H9 (cell line): ENCODE measurements around the gene NDC80. TPM values are rescaled to one million over a fixed set of nuclear protein-coding genes. Genes with fewer than 3 reads are reported as not detected.

Experiments used
- DNase-seq: peaks from one replicate; pipeline ENCODE4 v3.0.0-alpha.2; 2017
- H2AFZ ChIP-seq: one replicate; pipeline ENCODE4 v1.6.1; 2013; ENCODE audit warnings: mild to moderate bottlenecking, low read length, control low read depth, moderate library complexity
- H2AK5ac ChIP-seq: 2 replicates; pipeline ENCODE4 v1.6.1; 2013; ENCODE audit warnings: low read length, control low read depth, mixed read lengths; ENCODE audit not compliant: insufficient read length
- H2BK120ac ChIP-seq: one replicate; pipeline ENCODE4 v1.6.1; 2013; ENCODE audit warnings: low read depth, mild to moderate bottlenecking, low read length, control low read depth, inconsistent platforms; ENCODE audit not compliant: poor library complexity, severe bottlenecking
- H2BK12ac ChIP-seq: 2 replicates; pipeline ENCODE4 v1.6.1; 2013; ENCODE audit warnings: low read length, control low read depth, mixed read lengths, low read depth; ENCODE audit not compliant: insufficient read length
- H2BK15ac ChIP-seq: 2 replicates; pipeline ENCODE4 v1.6.1; 2013; ENCODE audit warnings: low read depth, low read length, control low read depth
- H2BK20ac ChIP-seq: one replicate; pipeline ENCODE4 v1.6.1; 2013; ENCODE audit warnings: low read depth, mild to moderate bottlenecking, low read length, control low read depth, inconsistent platforms; ENCODE audit not compliant: poor library complexity, severe bottlenecking
- H2BK5ac ChIP-seq: 2 replicates; pipeline ENCODE4 v1.6.1; 2013; ENCODE audit warnings: low read length, control low read depth, mixed read lengths; ENCODE audit not compliant: insufficient read length
- H3K14ac ChIP-seq: 2 replicates; pipeline ENCODE4 v1.6.1; 2013; ENCODE audit warnings: low read length, control low read depth; ENCODE audit not compliant: insufficient read depth
- H3K18ac ChIP-seq: 2 replicates; pipeline ENCODE4 v1.6.1; 2013; ENCODE audit warnings: low read depth, mild to moderate bottlenecking, mixed read lengths, low read length, control low read depth; ENCODE audit not compliant: insufficient read length
- H3K23ac ChIP-seq: 2 replicates; pipeline ENCODE4 v1.6.1; 2013; ENCODE audit warnings: low read length, control low read depth, mixed read lengths, low read depth; ENCODE audit not compliant: insufficient read length
- H3K23me2 ChIP-seq: 2 replicates; pipeline ENCODE4 v1.6.1; 2013; ENCODE audit warnings: low read depth, mild to moderate bottlenecking, mixed read lengths, low read length, control low read depth; ENCODE audit not compliant: insufficient read length, poor library complexity, severe bottlenecking
- H3K27ac ChIP-seq: 2 replicates; pipeline ENCODE4 v1.5.1; 2013; ENCODE audit warnings: low read length, control low read depth, mixed read lengths, low read depth; ENCODE audit not compliant: insufficient read length
- H3K27me3 ChIP-seq: 2 replicates; pipeline ENCODE4 v1.6.1; 2013; ENCODE audit warnings: low read length, control low read depth, inconsistent platforms; ENCODE audit not compliant: insufficient read depth
- H3K4ac ChIP-seq: 2 replicates; pipeline ENCODE4 v1.6.1; 2013; ENCODE audit warnings: low read depth, mild to moderate bottlenecking, control low read depth, inconsistent platforms, low read length, moderate library complexity
- H3K4me1 ChIP-seq: 2 replicates; pipeline ENCODE4 v1.6.1; 2013; ENCODE audit warnings: low read length, control low read depth, inconsistent platforms; ENCODE audit not compliant: insufficient read depth
- H3K4me2 ChIP-seq: 2 replicates; pipeline ENCODE4 v1.6.1; 2013; ENCODE audit warnings: low read length, control low read depth, mixed read lengths; ENCODE audit not compliant: insufficient read length, insufficient read depth
- H3K56ac ChIP-seq: 2 replicates; pipeline ENCODE4 v1.6.1; 2013; ENCODE audit warnings: low read depth, mild to moderate bottlenecking, mixed read lengths, low read length, control low read depth; ENCODE audit not compliant: insufficient read length
- H3K79me1 ChIP-seq: 2 replicates; pipeline ENCODE4 v1.6.1; 2013; ENCODE audit warnings: low read depth, mild to moderate bottlenecking, moderate library complexity, low read length, control low read depth, inconsistent platforms; ENCODE audit not compliant: insufficient read depth, poor library complexity, severe bottlenecking
- H3K79me2 ChIP-seq: 2 replicates; pipeline ENCODE4 v1.6.1; 2013; ENCODE audit warnings: low read length, control low read depth, inconsistent platforms; ENCODE audit not compliant: insufficient read depth
- H3K9ac ChIP-seq: 2 replicates; pipeline ENCODE4 v1.6.1; 2013; ENCODE audit warnings: low read length, control low read depth, mixed read lengths; ENCODE audit not compliant: insufficient read length; ENCODE audit errors: extremely low read depth
- H3K9me3 ChIP-seq: one replicate; pipeline ENCODE4 v1.6.1; 2013; ENCODE audit warnings: low read depth, low read length, inconsistent platforms; ENCODE audit not compliant: control insufficient read depth
- H3T11ph ChIP-seq: one replicate; pipeline ENCODE4 v1.6.1; 2013; ENCODE audit warnings: mild to moderate bottlenecking, low read length, control low read depth, inconsistent platforms
- H4K20me1 ChIP-seq: one replicate; pipeline ENCODE4 v1.6.1; 2013; ENCODE audit not compliant: control insufficient read depth, insufficient read length, insufficient read depth
- H4K5ac ChIP-seq: 2 replicates; pipeline ENCODE4 v1.6.1; 2013; ENCODE audit warnings: low read depth, mild to moderate bottlenecking, mixed read lengths, low read length, control low read depth; ENCODE audit not compliant: insufficient read length
- H4K8ac ChIP-seq: replicated peaks from 2 replicates; pipeline ENCODE4 v1.6.1; 2013; ENCODE audit warnings: low read length, control low read depth, mixed read lengths, low read depth; ENCODE audit not compliant: insufficient read length
- H4K91ac ChIP-seq: 2 replicates; pipeline ENCODE4 v1.6.1; 2013; ENCODE audit warnings: low read depth, mild to moderate bottlenecking, moderate library complexity, mixed read lengths, low read length, control low read depth; ENCODE audit not compliant: insufficient read length
- H3K27ac Mint-ChIP-seq, 3 experiments: 2 replicates in 2 of 3; 3 replicates in 1 of 3; pipeline ENCODE4 v1.8.0; 2020 to 2021; ENCODE audit warnings: mixed read lengths in 3 of 3, mild to moderate bottlenecking in 1 of 3, moderate library complexity in 1 of 3
- H3K27me3 Mint-ChIP-seq: 2 replicates; pipeline ENCODE4 v1.8.0; 2021; ENCODE audit warnings: low read depth, mild to moderate bottlenecking, moderate library complexity, mixed read lengths
- H3K36me3 Mint-ChIP-seq, 3 experiments: 2 replicates in 2 of 3; 3 replicates in 1 of 3; pipeline ENCODE4 v1.8.0; 2020 to 2021; ENCODE audit warnings: low read depth in 3 of 3, mixed read lengths in 3 of 3; ENCODE audit not compliant: insufficient read depth in 1 of 3
- H3K4me1 Mint-ChIP-seq, 2 experiments: 2 replicates each; pipeline ENCODE4 v1.8.0; 2020; ENCODE audit warnings: mixed read lengths in 2 of 2
- H3K4me3 Mint-ChIP-seq, 2 experiments: 2 replicates in 1 of 2; 3 replicates in 1 of 2; pipeline ENCODE4 v1.8.0; 2020 to 2021; ENCODE audit warnings: mild to moderate bottlenecking in 2 of 2, mixed read lengths in 2 of 2, moderate library complexity in 1 of 2
- H3K9me3 Mint-ChIP-seq, 2 experiments: 2 replicates in 1 of 2; 3 replicates in 1 of 2; pipeline ENCODE4 v1.8.0; 2020; ENCODE audit warnings: mild to moderate bottlenecking in 2 of 2, mixed read lengths in 2 of 2, moderate library complexity in 1 of 2
- WGBS: extraction: QIAGEN DNeasy Blood & Tissue Kit; methylation state at CpG from one replicate; pipeline ENCODE4 v1.1.7; 2013; ENCODE audit warnings: missing lambda C conversion rate, low lambda C conversion rate, mixed read lengths; ENCODE audit not compliant: insufficient read length; ENCODE audit errors: extremely low coverage; 5-methylcytosine and 5-hydroxymethylcytosine counted together
- total RNA-seq: library from RNA; stranded (reverse); gene quantifications from 2 replicates; pipeline ENCODE4 v1.2.1, GENCODE V29; 2021
- TF ChIP-seq, protein P1 (sequence below): fragments of 200-600 bp; sonication (generic); conservative IDR thresholded peaks from 3 replicates; pipeline ENCODE4 v1.8.0; 2021; ENCODE audit warnings: antibody characterized with exemption, mild to moderate bottlenecking

Gene NDC80
- total RNA-seq, 1 experiment from 2014 or later = 39.5 TPM

- no peak for DNase-seq
- no peaks in the 10 kb centered on the region for H3K4me1 ChIP-seq
- H2BK20ac ChIP-seq = no peak overlapping the region
- H3K27ac Mint-ChIP-seq = no peak overlapping the region
- H3K36me3 Mint-ChIP-seq = no peaks in the 10 kb centered on the region
- H3K9ac ChIP-seq = no peak overlapping the region
- no peak overlapping the region for H2AFZ ChIP-seq
- no peaks in the 10 kb centered on the region for H3K27me3 ChIP-seq
- H3K4me3 Mint-ChIP-seq = no peak overlapping the region
- no peak overlapping the region for H2AK5ac ChIP-seq
- no peak overlapping the region for H3K4me2 ChIP-seq
- H2BK120ac ChIP-seq = no peak overlapping the region
- H3K79me2 ChIP-seq = no peaks in the 10 kb centered on the region
- no peaks in the 10 kb centered on the region for H3K79me1 ChIP-seq
- no peak overlapping the region for H3K18ac ChIP-seq
- H3K23ac ChIP-seq = no peak overlapping the region
- no peaks in the 10 kb centered on the region for H3K23me2 ChIP-seq
- H3T11ph ChIP-seq = no peak overlapping the region
- H3K56ac ChIP-seq = no peak overlapping the region
- no peak overlapping the region for H4K5ac ChIP-seq
- H4K91ac ChIP-seq = no peak overlapping the region
- no peak overlapping the region for H2BK15ac ChIP-seq
- H3K14ac ChIP-seq = no peak overlapping the region
- TF ChIP-seq, protein P1, sequence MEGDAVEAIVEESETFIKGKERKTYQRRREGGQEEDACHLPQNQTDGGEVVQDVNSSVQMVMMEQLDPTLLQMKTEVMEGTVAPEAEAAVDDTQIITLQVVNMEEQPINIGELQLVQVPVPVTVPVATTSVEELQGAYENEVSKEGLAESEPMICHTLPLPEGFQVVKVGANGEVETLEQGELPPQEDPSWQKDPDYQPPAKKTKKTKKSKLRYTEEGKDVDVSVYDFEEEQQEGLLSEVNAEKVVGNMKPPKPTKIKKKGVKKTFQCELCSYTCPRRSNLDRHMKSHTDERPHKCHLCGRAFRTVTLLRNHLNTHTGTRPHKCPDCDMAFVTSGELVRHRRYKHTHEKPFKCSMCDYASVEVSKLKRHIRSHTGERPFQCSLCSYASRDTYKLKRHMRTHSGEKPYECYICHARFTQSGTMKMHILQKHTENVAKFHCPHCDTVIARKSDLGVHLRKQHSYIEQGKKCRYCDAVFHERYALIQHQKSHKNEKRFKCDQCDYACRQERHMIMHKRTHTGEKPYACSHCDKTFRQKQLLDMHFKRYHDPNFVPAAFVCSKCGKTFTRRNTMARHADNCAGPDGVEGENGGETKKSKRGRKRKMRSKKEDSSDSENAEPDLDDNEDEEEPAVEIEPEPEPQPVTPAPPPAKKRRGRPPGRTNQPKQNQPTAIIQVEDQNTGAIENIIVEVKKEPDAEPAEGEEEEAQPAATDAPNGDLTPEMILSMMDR = no peak
- H4K20me1 ChIP-seq = no peaks in the 10 kb centered on the region
- no peaks in the 10 kb centered on the region for H3K9me3 ChIP-seq
- no peak overlapping the region for H3K4ac ChIP-seq
- no peak overlapping the region for H3K27ac ChIP-seq
- H2BK12ac ChIP-seq = no peak overlapping the region
- H3K4me1 Mint-ChIP-seq = no peaks in the 10 kb centered on the region
- H4K8ac ChIP-seq = no peak overlapping the region
- H3K9me3 Mint-ChIP-seq = no peaks in the 10 kb centered on the region
- WGBS = no CpG with 5 or more reads among the region's 5 CpGs
- H3K27me3 Mint-ChIP-seq = peaks cover 2% of the 10 kb centered on the region; the same call in 1 of the 2 replicates
- H2BK5ac ChIP-seq = no peak overlapping the region
Measured at GRCh38 chr18:2625217-2625616, 53.9 kb downstream of the NDC80 start.
